HepG2 (cell line): ENCODE measurements around the gene LHFPL2. TPM values are rescaled to one million over a fixed set of nuclear protein-coding genes. Genes with fewer than 3 reads are reported as not detected.

Source experiments
- ATAC-seq: fragments of 200-7000 bp; cut with Tn5 transposase; 3 replicates; pipeline ENCODE4 v1.9.1; 2020; ENCODE audit warnings: mild to moderate bottlenecking, moderate library complexity
- BruUV-seq: library from RNA; stranded (reverse); fragments of 400-500 nt; replicated peaks from 2 replicates; lab custom pipeline; 2021; lab: Mats Ljungman, UMichigan
- CTCF ChIA-PET: fragments of 300-600 bp; formaldehyde crosslinking; extraction: SDS; loops from one replicate; lab custom pipeline; 2021; ENCODE audit warnings: low total read pairs, inconsistent platforms, low intra/inter-chr PET ratio; lab: Yijun Ruan, JAX
- POLR2A ChIA-PET: fragments of 350-600 bp; sonication (Branson Sonifier 250); formaldehyde crosslinking; loops from one replicate; lab custom pipeline; 2020; ENCODE audit warnings: antibody characterized with exemption, inconsistent platforms; lab: Yijun Ruan, JAX
- DNase-seq: peaks from one replicate; pipeline ENCODE4 v3.0.0-alpha.2; 2015; ENCODE audit warnings: low spot score
- FAIRE-seq: peaks from 3 replicates; lab custom pipeline; 2011; peaks lifted over from hg19 to GRCh38; lab: Jason Lieb, UNC
- H2AFZ ChIP-seq: one replicate; pipeline ENCODE4 v1.6.1; 2011; ENCODE audit warnings: low read length, inconsistent platforms
- H3K27ac ChIP-seq: fragments of 300-600 bp; 3 replicates; pipeline ENCODE4 v1.8.0; 2011; ENCODE audit warnings: mixed run types, mild to moderate bottlenecking, mixed read lengths, low read length, inconsistent platforms; ENCODE audit not compliant: insufficient read depth; ENCODE audit errors: extremely low read length
- H3K27me3 ChIP-seq, 2 experiments: fragments of 200-600 bp in 1 of 2; 2 replicates in 1 of 2; 3 replicates in 1 of 2; pipeline versions ENCODE4 v1.6.0 to v1.8.0; 2011; ENCODE audit warnings: low read length in 2 of 2, mild to moderate bottlenecking in 2 of 2, moderate library complexity in 2 of 2, inconsistent platforms in 1 of 2; ENCODE audit not compliant: insufficient read depth in 2 of 2, control insufficient read depth in 1 of 2
- H3K36me3 ChIP-seq, 2 experiments: fragments of 200-600 bp in 1 of 2; replicated peaks in 1 of 2; 2 replicates in 1 of 2; 3 replicates in 1 of 2; pipeline versions ENCODE4 v1.5.1 to v1.8.0; 2011; ENCODE audit warnings: low read length in 2 of 2, inconsistent platforms in 1 of 2; ENCODE audit not compliant: insufficient read depth in 2 of 2, control insufficient read depth in 1 of 2
- H3K4me1 ChIP-seq: 2 replicates; pipeline ENCODE4 v1.5.1; 2012; ENCODE audit warnings: low read length, inconsistent platforms; ENCODE audit not compliant: insufficient read depth
- H3K4me2 ChIP-seq: 2 replicates; pipeline ENCODE4 v1.6.0; 2011; ENCODE audit warnings: low read depth, low read length, inconsistent platforms
- H3K4me3 ChIP-seq, 3 experiments: fragments of 200-600 bp in 1 of 3; sonication (generic), shearing (Covaris generic) in 1 of 3; replicated peaks in 1 of 3; 2 replicates each; pipeline ENCODE4 v1.5.1; 2011 to 2016; ENCODE audit warnings: low read length in 3 of 3, inconsistent platforms in 2 of 3, low read depth in 2 of 3, mild to moderate bottlenecking in 2 of 3, control low read depth in 1 of 3, mixed read lengths in 1 of 3; ENCODE audit not compliant: insufficient read depth in 1 of 3
- H3K79me2 ChIP-seq: one replicate; pipeline ENCODE4 v1.6.1; 2011; ENCODE audit warnings: low read length, inconsistent platforms; ENCODE audit not compliant: insufficient read depth
- H3K9ac ChIP-seq: 2 replicates; pipeline ENCODE4 v1.6.0; 2011; ENCODE audit warnings: mild to moderate bottlenecking, low read depth, low read length, inconsistent platforms; ENCODE audit not compliant: insufficient read depth
- H3K9me3 ChIP-seq: 2 replicates; pipeline ENCODE4 v1.5.1; 2012; ENCODE audit warnings: mild to moderate bottlenecking, low read length
- H4K20me1 ChIP-seq: 2 replicates; pipeline ENCODE4 v1.6.0; 2011; ENCODE audit warnings: inconsistent platforms, mild to moderate bottlenecking, low read length, moderate library complexity; ENCODE audit not compliant: insufficient read depth
- DMAP1 ChIP-seq: IDR thresholded peaks from 2 replicates; pipeline ENCODE4 v1.6.1; 2016
- FOXO4 ChIP-seq: sonication (generic); formaldehyde crosslinking; conservative IDR thresholded peaks from 2 replicates; pipeline ENCODE4 v1.8.1; 2023; ENCODE audit warnings: missing genetic modification reagents
- HDAC2 ChIP-seq: sonication (generic); formaldehyde crosslinking; IDR thresholded peaks from 2 replicates; pipeline ENCODE4 v1.4.0; 2020; ENCODE audit warnings: missing genetic modification reagents
- HDAC6 ChIP-seq: fragments of 200-600 bp; sonication (generic); IDR thresholded peaks from 2 replicates; pipeline ENCODE4 v1.7.0; 2017; ENCODE audit warnings: mild to moderate bottlenecking, antibody characterized with exemption, low read length, low read depth
- MBD4 ChIP-seq: IDR thresholded peaks from 2 replicates; pipeline ENCODE4 v1.6.1; 2012; ENCODE audit warnings: low read length, inconsistent platforms, borderline replicate concordance
- MYC ChIP-seq: sonication (generic); formaldehyde crosslinking; IDR thresholded peaks from 2 replicates; pipeline ENCODE4 v1.9.0; 2021; ENCODE audit warnings: missing genetic modification reagents, borderline replicate concordance
- PHF21A ChIP-seq: sonication (generic); formaldehyde crosslinking; IDR thresholded peaks from 2 replicates; pipeline ENCODE4 v1.5.0; 2020; ENCODE audit warnings: mild to moderate bottlenecking, missing genetic modification reagents
- REPIN1 ChIP-seq: sonication (generic); formaldehyde crosslinking; IDR thresholded peaks from 2 replicates; pipeline ENCODE4 v1.8.0; 2022; ENCODE audit warnings: missing genetic modification reagents, low read depth, mild to moderate bottlenecking, borderline replicate concordance
- SNAI1 ChIP-seq: sonication (generic); formaldehyde crosslinking; IDR thresholded peaks from 2 replicates; pipeline ENCODE4 v1.5.0; 2020; ENCODE audit warnings: mild to moderate bottlenecking, missing genetic modification reagents, borderline replicate concordance
- SRF ChIP-seq: IDR thresholded peaks from 2 replicates; pipeline ENCODE4 v1.6.1; 2011; ENCODE audit warnings: mild to moderate bottlenecking, low read depth, low read length, moderate library complexity
- ZFP36 ChIP-seq: fragments of 150-350 bp; IDR thresholded peaks from 2 replicates; pipeline ENCODE4 v1.6.1; 2018; ENCODE audit warnings: borderline replicate concordance, low read length, low read depth; ENCODE audit not compliant: partially characterized antibody
- ZNF101 ChIP-seq: sonication (generic); formaldehyde crosslinking; IDR thresholded peaks from 2 replicates; pipeline ENCODE4 v1.4.0; 2020; ENCODE audit warnings: mild to moderate bottlenecking, low read depth, missing genetic modification reagents, borderline replicate concordance
- ZNF432 ChIP-seq: sonication (generic); formaldehyde crosslinking; IDR thresholded peaks from 2 replicates; pipeline ENCODE4 v1.5.0; 2020; ENCODE audit warnings: missing genetic modification reagents, mild to moderate bottlenecking, borderline replicate concordance
- ZNF687 ChIP-seq: sonication (generic); formaldehyde crosslinking; IDR thresholded peaks from 2 replicates; pipeline ENCODE4 v1.5.1; 2020; ENCODE audit warnings: mild to moderate bottlenecking, missing genetic modification reagents, moderate library complexity
- ZNF691 ChIP-seq: sonication (generic); formaldehyde crosslinking; IDR thresholded peaks from 2 replicates; pipeline ENCODE4 v1.4.0; 2020; ENCODE audit warnings: missing genetic modification reagents, low read depth, mild to moderate bottlenecking, borderline replicate concordance
- ZNF720 ChIP-seq: sonication (generic); formaldehyde crosslinking; IDR thresholded peaks from 2 replicates; pipeline ENCODE4 v1.4.0; 2020; ENCODE audit warnings: missing genetic modification reagents
- ZNF792 ChIP-seq: IDR thresholded peaks from 2 replicates; pipeline ENCODE4 v1.6.1; 2016
- ZNF878 ChIP-seq: sonication (generic); formaldehyde crosslinking; IDR thresholded peaks from 2 replicates; pipeline ENCODE4 v1.8.1; 2023; ENCODE audit warnings: mild to moderate bottlenecking, missing genetic modification reagents, moderate library complexity
- ZSCAN30 ChIP-seq: sonication (generic); formaldehyde crosslinking; IDR thresholded peaks from 2 replicates; pipeline ENCODE4 v1.5.0; 2020; ENCODE audit warnings: mild to moderate bottlenecking, missing genetic modification reagents
- WGBS: methylation state at CpG from one replicate; pipeline ENCODE4 v1.1.6; 2017; ENCODE audit warnings: low lambda C conversion rate; 5-methylcytosine and 5-hydroxymethylcytosine counted together
- in situ Hi-C: cut with HindIII; loops from 2 replicates; pipeline ENCODE4 v1.10.0; 2017; ENCODE audit warnings: low pct_unique_long_range_greater_than_20kb; ENCODE audit not compliant: extremely low pct_ligation_motif_present
- intact Hi-C: fragments of 100-400 bp; cut with micrococcal nuclease; formaldehyde crosslinking; loops from one replicate; pipeline ENCODE4 v1.10.0; 2022; ENCODE audit not compliant: unreplicated experiment
- polyA plus RNA-seq, 8 experiments: library from polyadenylated mRNA; depleted of rRNA in 3 of 8; stranded (reverse) in 7 of 8; unstranded in 1 of 8; fragments of >200 nt; fragmentation: Illumina TruSeq in 4 of 8; extraction: Trizol in 4 of 8; gene quantifications; 2 replicates each; pipeline versions ENCODE4 v1.2.1 to v1.2.3, GENCODE V29; 2011 to 2016; ENCODE audit warnings: low read depth in 4 of 8, missing spikeins in 1 of 8, mixed read lengths in 1 of 8; ENCODE audit not compliant: insufficient read depth in 1 of 8
- total RNA-seq, 5 experiments: library from RNA; depleted of rRNA; stranded (reverse); fragments of >200 nt; fragmentation: Illumina TruSeq; extraction: Trizol; gene quantifications; 2 replicates each; pipeline ENCODE4 v1.2.3, GENCODE V29; 2016; ENCODE audit warnings: low read depth in 1 of 5

Gene LHFPL2
- total and polyA plus RNA-seq, 2 of the 13 experiments (the other 11 are each of a cell fraction or from before 2014, with no cell fraction given), result 6.0 to 20.0 TPM

GRCh38 chr5:78519198-78519941, 129.2 kb downstream of the LHFPL2 start:
- POLR2A ChIA-PET, result interaction anchor here (0.7 to 3.9 kb wide), 8 partner anchors 8 to 82 kb away, joined by 3 to 48 read pairs (median 4); no protein-coding TSS in a partner anchor
- TF ChIP-seq ZSCAN30 (no peak), SNAI1 (CRISPR knock-in tag) (no peak), ZNF101 (CRISPR knock-in tag) (no peak), MYC (CRISPR knock-in tag) (no peak), ZNF792 (CRISPR knock-in tag) (no peak), ZNF878 (CRISPR knock-in tag) (no peak), HDAC6 (no peak), FOXO4 (no peak), PHF21A (CRISPR knock-in tag) (no peak), DMAP1 (CRISPR knock-in tag) (no peak), ZNF687 (CRISPR knock-in tag) (no peak), MBD4 (no peak), ZNF691 (CRISPR knock-in tag) (0 out of 2 replicates have a peak, but pooled peaks have one; percentile 28), ZNF720 (CRISPR knock-in tag) (no peak), SRF (no peak), HDAC2 (no peak), ZFP36 (no peak), ZNF432 (CRISPR knock-in tag) (no peak), REPIN1 (CRISPR knock-in tag) (no peak)

More at GRCh38 chr5:78519198-78519941, 129.2 kb downstream of the LHFPL2 start:
- DNase-seq, result no peak
- CTCF ChIA-PET, result no interaction called here
- Histone ChIP-seq H3K9me3 (no peaks in the 10 kb centered on the region), H3K4me2 (peak overlapping the region; percentile 72), H4K20me1 (no peaks in the 10 kb centered on the region), H3K4me1 (peaks cover 59% of the 10 kb centered on the region), H3K4me3 (peak overlapping the region in 1 of 3 experiments; percentile 41; a peak in 2 of 6 replicates), H3K79me2 (no peaks in the 10 kb centered on the region), H3K36me3 (peaks cover 0 to 4% of the 10 kb centered on the region in 2 experiments; a peak in 1 of 5 replicates), H3K27me3 (no peaks in the 10 kb centered on the region), H3K27ac (peak overlapping the region; percentile 89), H3K9ac (peak overlapping the region; percentile 70), H2AFZ (no peak overlapping the region)
- intact Hi-C loops (loop anchor here (5.0 kb wide), 1 partner anchor 37 kb away; no protein-coding TSS in a partner anchor), in situ Hi-C loops (no loop called here)
- 75% methylated on average over 7 of the region's 9 CpGs for WGBS
- ATAC-seq, result peak; percentile 24
- BruUV-seq, result no TSS peak
- FAIRE-seq, result peak; percentile 44
